K562 (cell line): Measurements from ENCODE around the gene ZDHHC3. TPM values are rescaled to one million over a fixed set of nuclear protein-coding genes. Genes with fewer than 3 reads are reported as not detected.

Source experiments
- ATAC-seq: fragments of 200-7000 bp; cut with Tn5 transposase; 3 replicates; pipeline ENCODE4 v1.9.1; 2020; ENCODE audit warnings: moderate library complexity
- BruUV-seq: library from RNA; stranded (reverse); fragments of 400-500 nt; replicated peaks from 2 replicates; lab custom pipeline; 2021; lab: Mats Ljungman, UMichigan
- CTCF ChIA-PET: fragments of 300-600 bp; formaldehyde crosslinking; extraction: SDS; loops from one replicate; lab custom pipeline; 2021; ENCODE audit warnings: low intra/inter-chr PET ratio; lab: Yijun Ruan, JAX
- POLR2A ChIA-PET: fragments of 300-600, 350-650 bp; sonication (Branson Sonifier 250); formaldehyde crosslinking; extraction: SDS; loops from one replicate; lab custom pipeline; 2021; ENCODE audit warnings: antibody characterized with exemption, inconsistent platforms; lab: Yijun Ruan, JAX
- DNase-seq, 4 experiments: peaks; one replicate each; pipeline versions ENCODE4 v3.0.0 to v3.0.0-alpha.2; 2011 to 2018; ENCODE audit warnings: low spot score in 3 of 4, mixed read lengths in 3 of 4; ENCODE audit errors: extremely low read depth in 1 of 4
- FAIRE-seq: peaks from 2 replicates; lab custom pipeline; 2011; peaks lifted over from hg19 to GRCh38; lab: Jason Lieb, UNC
- H2AFZ ChIP-seq: 2 replicates; pipeline ENCODE4 v1.6.0; 2011; ENCODE audit warnings: low read depth, low read length, control low read depth, inconsistent platforms
- H3K27ac ChIP-seq: fragments of 200-600 bp; 3 replicates; pipeline ENCODE4 v1.8.0; 2011; ENCODE audit warnings: low read depth, mild to moderate bottlenecking, control low read depth, inconsistent platforms, low read length, moderate library complexity, mixed read lengths; ENCODE audit errors: extremely low read depth
- H3K27me3 ChIP-seq, 2 experiments: fragments of 300-600 bp in 1 of 2; 2 replicates in 1 of 2; 3 replicates in 1 of 2; pipeline versions ENCODE4 v1.6.0 to v1.8.0; 2011; ENCODE audit warnings: inconsistent platforms in 2 of 2, low read length in 2 of 2, mild to moderate bottlenecking in 1 of 2, mixed read lengths in 1 of 2, moderate library complexity in 1 of 2; ENCODE audit not compliant: control insufficient read depth in 2 of 2, insufficient read depth in 2 of 2
- H3K36me3 ChIP-seq: fragments of 300-600 bp; 3 replicates; pipeline ENCODE4 v1.8.0; 2011; ENCODE audit warnings: mild to moderate bottlenecking, low read length, inconsistent platforms; ENCODE audit not compliant: control insufficient read depth, insufficient read depth
- H3K4me1 ChIP-seq, 2 experiments: fragments of 200-600 bp in 1 of 2; replicated peaks in 1 of 2; 2 replicates in 1 of 2; 3 replicates in 1 of 2; pipeline versions ENCODE4 v1.5.1 to v1.8.0; 2011; ENCODE audit warnings: inconsistent platforms in 2 of 2, low read length in 2 of 2, mild to moderate bottlenecking in 1 of 2, mixed read lengths in 1 of 2, moderate library complexity in 1 of 2; ENCODE audit not compliant: control insufficient read depth in 2 of 2, insufficient read depth in 2 of 2
- H3K4me2 ChIP-seq: 2 replicates; pipeline ENCODE4 v1.6.1; 2011; ENCODE audit warnings: low read length, control low read depth, inconsistent platforms, mixed read lengths; ENCODE audit not compliant: insufficient read depth
- H3K4me3 ChIP-seq: fragments of 200-600 bp; sonication (generic), shearing (Covaris generic); 2 replicates; pipeline ENCODE4 v1.5.1; 2016; ENCODE audit warnings: control low read depth, inconsistent platforms
- H3K79me2 ChIP-seq: fragments of 200-600 bp; 3 replicates; pipeline ENCODE4 v1.8.0; 2011; ENCODE audit warnings: low read length, inconsistent platforms; ENCODE audit not compliant: control insufficient read depth, insufficient read depth
- H3K9ac ChIP-seq, 2 experiments: 2 replicates each; pipeline versions ENCODE4 v1.6.0 to v1.6.1; 2011; ENCODE audit warnings: low read depth in 2 of 2, low read length in 2 of 2, control low read depth in 1 of 2, inconsistent platforms in 1 of 2, mild to moderate bottlenecking in 1 of 2, mixed read lengths in 1 of 2; ENCODE audit not compliant: insufficient read depth in 1 of 2
- H3K9me1 ChIP-seq: one replicate; pipeline ENCODE4 v1.6.0; 2011; ENCODE audit warnings: inconsistent platforms, mild to moderate bottlenecking, low read length, moderate library complexity; ENCODE audit not compliant: control insufficient read depth, insufficient read depth
- H3K9me3 ChIP-seq: replicated peaks from 2 replicates; pipeline ENCODE4 v1.5.1; 2011; ENCODE audit warnings: low read depth, low read length, inconsistent platforms; ENCODE audit not compliant: control insufficient read depth, insufficient read depth
- H4K20me1 ChIP-seq: replicated peaks from 2 replicates; pipeline ENCODE4 v1.6.1; 2011; ENCODE audit warnings: low read length, inconsistent platforms, mixed read lengths; ENCODE audit not compliant: control insufficient read depth, insufficient read depth
- C11orf30 ChIP-seq: fragments of 450-650 bp; IDR thresholded peaks from 2 replicates; pipeline ENCODE4 v1.6.1; 2016; ENCODE audit warnings: low read depth, mild to moderate bottlenecking
- CREB1 ChIP-seq, 2 experiments: sonication (generic) in 1 of 2; formaldehyde crosslinking in 1 of 2; IDR thresholded peaks; 2 replicates each; pipeline versions ENCODE4 v1.6.1 to v1.8.0; 2012 to 2022; ENCODE audit warnings: inconsistent platforms in 1 of 2, mild to moderate bottlenecking in 1 of 2, missing genetic modification reagents in 1 of 2, moderate library complexity in 1 of 2
- HBP1 ChIP-seq: fragments of 450-650 bp; formaldehyde crosslinking; IDR thresholded peaks from 2 replicates; pipeline ENCODE4 v1.4.0; 2022; ENCODE audit warnings: missing genetic modification characterization
- MAFF ChIP-seq: IDR thresholded peaks from 2 replicates; pipeline ENCODE4 v1.6.1; 2012; ENCODE audit warnings: low read length, improper control_type of control experiment
- MAFG ChIP-seq: fragments of 450-650 bp; conservative IDR thresholded peaks from 2 replicates; pipeline ENCODE4 v1.6.1; 2016; ENCODE audit warnings: missing genetic modification characterization, missing compliant biosample characterization
- MAFK ChIP-seq: IDR thresholded peaks from 2 replicates; pipeline ENCODE4 v1.6.1; 2011; ENCODE audit warnings: low read length, improper control_type of control experiment
- ZNF217 ChIP-seq: sonication (generic); formaldehyde crosslinking; IDR thresholded peaks from 2 replicates; pipeline ENCODE4 v1.8.0; 2022; ENCODE audit warnings: mild to moderate bottlenecking, missing genetic modification reagents
- ZNF316 ChIP-seq: fragments of 450-650 bp; IDR thresholded peaks from 2 replicates; pipeline ENCODE4 v1.6.1; 2016
- WGBS: fragments of 100-300 bp; shearing (Covaris generic); methylation state at CpG from one replicate; pipeline ENCODE4 v1.1.6; 2016; ENCODE audit warnings: low coverage, mixed read lengths; ENCODE audit not compliant: insufficient coverage; ENCODE audit errors: missing lambda C conversion rate; 5-methylcytosine and 5-hydroxymethylcytosine counted together
- in situ Hi-C: fragments of 300-500 bp; cut with MboI; formaldehyde crosslinking; loops from 4 replicates; pipeline ENCODE4 v1.15.0; 2018; ENCODE audit warnings: inconsistent platforms, mixed read lengths
- intact Hi-C: fragments of 100-400 bp; cut with micrococcal nuclease; formaldehyde crosslinking; loops from 2 replicates; pipeline ENCODE4 v1.14.2; 2022
- polyA plus RNA-seq, 8 experiments: library from polyadenylated mRNA; depleted of rRNA in 4 of 8; stranded (reverse) in 5 of 8; unstranded in 3 of 8; fragments of >200 nt; fragmentation: Nextera tagmentation in 2 of 8; fragmentation: Illumina TruSeq in 1 of 8; extraction: Ambion mirVana in 2 of 8; extraction: Trizol in 1 of 8; gene quantifications; 2 replicates each; pipeline versions ENCODE4 v1.2.1 to v1.2.3, GENCODE V29; 2011 to 2014; ENCODE audit warnings: inconsistent platforms in 1 of 8, missing spikeins in 1 of 8
- total RNA-seq, 7 experiments: library from RNA; depleted of rRNA in 6 of 7; stranded (reverse); fragments of >200 nt in 6 of 7; fragmentation: Illumina TruSeq in 2 of 7; extraction: Trizol in 2 of 7; gene quantifications; 2 replicates each; pipeline versions ENCODE4 v1.2.1 to v1.2.3, GENCODE V29; 2011 to 2021; ENCODE audit warnings: low replicate concordance in 1 of 7

ZDHHC3 gene
- total and polyA plus RNA-seq, 9 of the 15 experiments (the other 6 are each of a cell fraction or from before 2014, with no cell fraction given) = 10.3 to 120 (median 67.2) TPM

GRCh38 chr3:45000823-45001222 is 24.8 kb upstream of the ZDHHC3 start:
- in situ Hi-C loops (no loop called here), intact Hi-C loops (no loop called here)
- DNase-seq = no peak
- Histone ChIP-seq H3K4me1 (no peaks in the 10 kb centered on the region), H3K4me2 (no peak overlapping the region), H3K9me1 (no peaks in the 10 kb centered on the region), H3K9ac (no peak overlapping the region), H3K27ac (no peak overlapping the region), H3K79me2 (no peaks in the 10 kb centered on the region), H3K9me3 (no peaks in the 10 kb centered on the region), H4K20me1 (no peaks in the 10 kb centered on the region), H3K27me3 (no peaks in the 10 kb centered on the region), H3K36me3 (peaks cover 93% of the 10 kb centered on the region), H3K4me3 (no peak overlapping the region), H2AFZ (no peak overlapping the region)
- CTCF ChIA-PET = no interaction called here
- BruUV-seq = no TSS peak
- 67% methylated on average over 4 of the region's 4 CpGs for WGBS
- FAIRE-seq = no peak
- no peak for ATAC-seq
- POLR2A ChIA-PET = interaction anchor here (0.6 to 1.4 kb wide), 3 partner anchors 15 to 397 kb away, joined by 3 read pairs; no protein-coding TSS in a partner anchor
- TF ChIP-seq MAFK (peak; percentile 78), C11orf30 (peak; percentile 88), MAFF (peak; percentile 87), CREB1 (IDR thresholded peaks at IDR 0.05) (no peak), CREB1 (CRISPR knock-in tag; IDR thresholded peaks at IDR 0.05) (no peak), ZNF217 (CRISPR knock-in tag) (no peak), MAFG (tag) (peak; percentile 77), HBP1 (CRISPR knock-in tag) (no peak), ZNF316 (peak; percentile 95)
- TF ChIP-seq, all 486 proteins: peak for 5
